Measurements from ENCODE around the gene SSTR4.

SSTR4 gene

DNA sequence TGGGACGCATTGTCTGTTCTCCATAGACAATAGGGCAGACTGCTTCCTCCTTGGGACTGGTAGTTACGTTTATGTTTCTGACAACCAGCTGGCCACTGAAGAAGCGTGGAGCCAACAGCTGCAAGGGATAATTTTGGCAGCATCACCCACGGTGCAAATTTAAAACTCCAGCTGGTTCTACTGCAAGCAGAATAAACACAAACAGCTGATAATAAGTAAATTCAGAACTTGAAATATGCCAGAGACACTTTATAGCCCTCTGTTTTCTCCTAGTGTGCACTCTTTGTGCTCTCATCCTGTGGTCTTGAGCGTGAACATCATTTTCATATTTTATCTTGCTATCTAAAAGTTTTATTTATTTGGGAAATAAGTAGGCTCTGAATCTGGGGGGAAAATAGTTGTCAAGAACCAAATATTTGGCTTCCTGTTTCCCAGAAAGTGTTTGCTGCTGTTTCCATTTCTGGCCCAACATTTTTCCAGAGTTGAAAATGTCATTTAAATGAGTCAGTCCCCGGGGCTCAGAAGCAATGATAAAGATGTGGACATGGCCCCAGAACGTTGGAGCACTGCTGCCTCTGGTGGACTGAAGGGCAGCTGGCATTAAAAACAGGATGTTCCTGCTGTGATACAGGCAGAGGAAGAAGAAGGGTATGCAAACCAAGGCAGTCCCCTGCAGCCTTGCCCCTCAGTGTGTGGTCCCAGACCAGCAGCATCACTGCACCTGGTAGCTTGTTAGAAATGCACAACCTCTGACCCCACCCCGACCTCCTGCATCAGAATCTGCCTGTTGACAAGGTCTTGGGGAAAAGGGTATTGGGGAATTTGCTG, 26.8 kb downstream of the SSTR4 start:
- no peak overlapping the region for H3K4me3 ChIP-seq
- no peak for TF ChIP-seq Cebpa-rat (IDR thresholded peaks at IDR 0.05)
- no peaks in the 10 kb centered on the region for H3K36me3 ChIP-seq
- peaks cover 44% of the 10 kb centered on the region for H3K4me1 ChIP-seq
- H3K9me3 ChIP-seq, result peaks cover 5% of the 10 kb centered on the region
- peak overlapping the region; percentile 70 for H3K4me2 ChIP-seq
- H3K27ac ChIP-seq, result peak overlapping the region; percentile 24; the same call in 1 of the 2 replicates
- no peak overlapping the region for H3K9ac ChIP-seq
- no peaks in the 10 kb centered on the region for H3K27me3 ChIP-seq
- no peaks in the 10 kb centered on the region for H4K20me1 ChIP-seq

DNA sequence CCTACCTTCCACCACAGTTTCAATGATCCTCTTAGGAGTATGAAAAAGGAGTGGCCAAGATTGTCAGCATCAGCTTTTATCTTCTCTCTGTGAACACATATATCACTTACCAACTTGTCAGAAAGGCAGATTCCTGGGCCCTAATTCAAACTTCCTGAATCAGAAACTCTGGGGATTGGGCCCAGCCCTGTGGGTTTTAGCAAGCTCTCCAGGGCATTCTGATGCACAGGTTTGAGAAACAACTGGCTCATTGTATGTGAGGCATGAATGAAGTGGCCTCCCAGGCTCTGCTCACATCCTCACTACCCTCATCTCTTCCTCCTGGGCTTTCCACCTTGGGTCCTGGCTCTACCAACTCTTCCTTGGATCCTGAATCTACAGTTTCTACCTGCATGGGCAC, 27.5 kb downstream of the SSTR4 start:
- Histone ChIP-seq H3K27ac (no peak overlapping the region), H3K9ac (no peak overlapping the region), H3K27me3 (no peaks in the 10 kb centered on the region), H3K4me2 (peak overlapping the region; percentile 70), H3K4me3 (no peak overlapping the region), H3K4me1 (peaks cover 44% of the 10 kb centered on the region), H3K9me3 (no peaks in the 10 kb centered on the region), H3K36me3 (no peaks in the 10 kb centered on the region), H4K20me1 (no peaks in the 10 kb centered on the region)
- no peak for TF ChIP-seq Cebpa-rat (IDR thresholded peaks at IDR 0.05)

DNA sequence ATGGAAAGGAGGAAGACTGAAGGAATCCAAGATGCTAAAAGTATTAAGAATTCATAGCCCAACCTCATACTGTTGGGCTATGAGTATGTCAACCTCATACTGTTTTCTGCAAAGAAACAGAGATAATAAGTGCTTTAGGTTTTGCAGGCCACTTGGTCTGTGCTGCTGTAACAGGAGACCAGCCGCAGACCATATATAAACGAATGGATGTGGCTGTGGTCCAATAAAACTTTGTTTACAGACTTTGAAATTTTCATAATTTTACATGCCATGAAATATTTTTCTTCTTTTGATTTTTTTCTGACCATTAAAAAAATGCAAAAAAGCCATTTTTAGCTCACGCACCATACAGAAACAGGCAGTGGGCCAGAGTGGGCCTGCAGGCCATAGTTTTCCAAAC, 28.1 kb downstream of the SSTR4 start:
- Histone ChIP-seq H3K9ac (no peak overlapping the region), H3K4me3 (no peak overlapping the region), H3K27me3 (no peaks in the 10 kb centered on the region), H3K4me2 (peak overlapping the region; percentile 70; the same call in 1 of the 2 replicates), H3K9me3 (no peaks in the 10 kb centered on the region), H3K27ac (no peak overlapping the region), H3K4me1 (peaks cover 44% of the 10 kb centered on the region), H3K36me3 (no peaks in the 10 kb centered on the region), H4K20me1 (no peaks in the 10 kb centered on the region)
- TF ChIP-seq Cebpa-rat (IDR thresholded peaks at IDR 0.05), result no peak

DNA sequence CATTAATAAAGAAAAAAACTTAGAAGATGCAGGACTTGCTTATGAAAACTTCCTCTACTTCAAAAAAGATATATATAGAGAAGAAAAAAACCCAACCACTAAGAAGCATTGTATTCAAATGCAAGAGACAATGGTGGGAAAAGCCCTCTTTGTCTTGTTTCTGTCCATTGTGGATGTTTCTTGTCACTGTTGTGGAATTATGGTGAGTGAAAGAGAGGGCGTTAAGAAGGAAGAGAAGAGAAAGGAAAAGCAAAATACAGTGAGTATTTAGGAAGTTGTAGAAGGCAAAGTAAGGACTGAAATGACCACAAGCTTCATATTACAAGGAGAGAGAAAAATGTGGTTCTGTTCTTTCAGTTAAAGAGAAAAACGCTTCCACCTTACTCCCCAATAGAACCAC, 28.5 kb downstream of the SSTR4 start:
- Histone ChIP-seq H3K9me3 (no peaks in the 10 kb centered on the region), H3K27me3 (no peaks in the 10 kb centered on the region), H3K4me1 (peaks cover 44% of the 10 kb centered on the region), H4K20me1 (no peaks in the 10 kb centered on the region), H3K9ac (no peak overlapping the region), H3K4me2 (peak overlapping the region; percentile 70; the same call in 1 of the 2 replicates), H3K27ac (no peak overlapping the region), H3K36me3 (no peaks in the 10 kb centered on the region), H3K4me3 (no peak overlapping the region)
- no peak for TF ChIP-seq Cebpa-rat (IDR thresholded peaks at IDR 0.05)

DNA sequence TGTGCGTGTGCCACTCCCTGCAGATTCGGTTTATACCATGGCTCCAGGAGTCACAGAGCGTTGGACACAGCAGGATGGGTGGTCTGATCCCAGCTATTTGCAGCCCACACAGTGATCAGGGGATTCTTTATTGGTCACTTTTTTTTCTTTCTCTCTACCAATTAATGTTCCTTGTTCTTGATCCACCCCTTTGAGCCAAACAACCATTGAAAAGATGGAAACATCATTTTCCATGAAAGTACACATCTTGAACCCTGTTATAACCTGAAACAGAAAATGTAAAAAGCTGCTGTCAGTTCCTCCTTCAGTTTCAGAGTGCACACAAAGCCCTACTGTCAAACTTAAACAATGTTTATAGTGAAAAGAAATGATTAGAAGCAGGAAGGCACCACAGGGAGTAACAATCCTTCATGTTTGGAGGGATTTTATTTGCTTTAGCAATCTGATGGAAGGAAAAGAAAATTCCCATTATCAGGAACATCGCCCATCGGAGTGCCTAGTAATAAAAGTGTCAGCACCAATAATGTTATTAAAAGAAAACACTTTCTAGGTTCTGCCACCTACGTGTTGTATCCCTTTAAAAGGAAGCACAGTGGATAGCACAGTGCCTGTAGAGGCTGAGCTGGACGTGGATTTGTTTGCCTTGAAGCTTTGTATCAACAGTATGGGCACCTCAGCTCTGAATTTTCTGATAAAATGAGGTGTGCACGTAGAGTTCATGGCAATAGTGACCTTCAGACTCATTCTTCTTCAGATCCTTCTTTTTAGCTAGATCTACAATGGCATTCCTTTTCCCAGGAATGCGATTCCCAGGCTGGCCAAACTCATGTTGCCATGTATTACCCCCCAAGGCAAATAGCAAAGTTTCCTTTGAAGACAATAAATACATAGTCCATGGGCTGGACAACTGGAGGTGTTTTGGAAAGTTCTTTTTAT, 30.4 kb downstream of the SSTR4 start:
- Histone ChIP-seq H3K27ac (no peak overlapping the region), H3K27me3 (no peaks in the 10 kb centered on the region), H3K9me3 (no peaks in the 10 kb centered on the region), H4K20me1 (no peaks in the 10 kb centered on the region), H3K4me2 (no peak overlapping the region), H3K36me3 (no peaks in the 10 kb centered on the region), H3K4me1 (peaks cover 34% of the 10 kb centered on the region), H3K4me3 (no peak overlapping the region), H3K9ac (no peak overlapping the region)
- no peak for TF ChIP-seq Cebpa-rat (IDR thresholded peaks at IDR 0.05)

DNA sequence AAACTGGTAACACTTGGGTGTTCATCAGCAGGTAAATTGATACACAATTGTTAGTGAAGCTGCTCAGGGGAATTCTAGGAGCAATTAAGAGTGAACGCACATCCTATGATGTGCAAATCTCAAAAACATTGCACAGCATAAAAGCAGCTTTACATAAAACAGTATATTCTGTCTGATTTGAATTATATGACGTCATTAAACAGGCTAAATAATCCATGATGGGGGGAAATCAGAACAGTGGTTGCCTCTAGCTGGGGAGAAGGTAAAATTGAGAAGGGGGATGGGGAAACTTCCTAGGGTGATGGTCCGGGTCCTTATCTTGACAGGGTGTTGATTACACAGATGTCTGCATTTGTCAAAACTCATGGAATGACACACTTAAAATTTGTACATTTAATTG, 31.7 kb downstream of the SSTR4 start:
- Histone ChIP-seq H3K27me3 (no peaks in the 10 kb centered on the region), H4K20me1 (no peaks in the 10 kb centered on the region), H3K27ac (no peak overlapping the region), H3K4me3 (no peak overlapping the region), H3K9me3 (no peaks in the 10 kb centered on the region), H3K9ac (no peak overlapping the region), H3K4me1 (peaks cover 22% of the 10 kb centered on the region), H3K4me2 (no peak overlapping the region), H3K36me3 (no peaks in the 10 kb centered on the region)
- no peak for TF ChIP-seq Cebpa-rat (IDR thresholded peaks at IDR 0.05)

DNA sequence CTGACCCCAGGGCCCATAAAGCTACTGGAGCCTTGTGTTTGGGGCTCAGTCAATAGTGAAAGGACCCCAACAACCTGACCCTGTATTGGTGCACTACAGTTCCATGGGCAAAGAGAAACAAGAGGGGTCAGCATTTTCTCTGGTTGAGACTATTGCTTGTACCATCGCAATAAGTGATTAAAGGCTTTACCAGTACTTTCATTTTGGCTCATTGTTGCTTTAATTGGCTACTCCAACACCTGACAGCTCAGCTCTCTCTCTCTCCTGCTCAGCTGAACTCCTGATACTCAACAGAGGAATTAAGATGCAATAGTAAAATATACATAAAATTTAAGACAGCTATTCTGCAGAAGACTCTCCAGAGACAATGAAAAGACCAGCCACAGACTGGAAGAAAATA, 33.2 kb downstream of the SSTR4 start:
- Histone ChIP-seq H3K4me1 (peaks cover 7% of the 10 kb centered on the region; the same call in 1 of the 2 replicates), H3K27ac (no peak overlapping the region), H3K4me2 (no peak overlapping the region), H3K36me3 (no peaks in the 10 kb centered on the region), H3K9me3 (no peaks in the 10 kb centered on the region), H4K20me1 (no peaks in the 10 kb centered on the region), H3K27me3 (no peaks in the 10 kb centered on the region), H3K9ac (no peak overlapping the region), H3K4me3 (no peak overlapping the region)
- TF ChIP-seq Cebpa-rat (IDR thresholded peaks at IDR 0.05), result no peak

DNA sequence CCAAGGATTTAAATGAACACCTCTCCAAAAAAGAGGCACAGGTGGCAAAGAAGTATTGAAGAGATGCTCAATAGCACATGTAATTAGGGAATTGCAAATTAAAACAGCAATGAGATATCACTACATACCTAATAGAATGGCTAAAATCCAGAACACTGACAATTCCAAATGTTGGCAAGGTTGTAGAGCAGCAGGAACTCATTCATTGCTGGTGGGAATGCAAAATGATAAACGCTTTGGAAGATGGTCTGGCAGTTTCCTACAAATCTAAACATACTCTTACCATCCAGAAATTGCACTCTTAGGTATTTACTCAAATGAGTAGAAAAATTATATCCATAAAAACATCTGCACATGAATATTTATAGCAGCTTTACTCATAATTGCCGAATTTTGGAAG, 34.0 kb downstream of the SSTR4 start:
- Histone ChIP-seq H3K27ac (no peak overlapping the region), H3K9ac (no peak overlapping the region), H3K4me3 (no peak overlapping the region), H3K36me3 (no peaks in the 10 kb centered on the region), H3K9me3 (no peaks in the 10 kb centered on the region), H3K4me2 (no peak overlapping the region), H3K4me1 (no peaks in the 10 kb centered on the region), H3K27me3 (no peaks in the 10 kb centered on the region), H4K20me1 (no peaks in the 10 kb centered on the region)
- no peak for TF ChIP-seq Cebpa-rat (IDR thresholded peaks at IDR 0.05)

DNA sequence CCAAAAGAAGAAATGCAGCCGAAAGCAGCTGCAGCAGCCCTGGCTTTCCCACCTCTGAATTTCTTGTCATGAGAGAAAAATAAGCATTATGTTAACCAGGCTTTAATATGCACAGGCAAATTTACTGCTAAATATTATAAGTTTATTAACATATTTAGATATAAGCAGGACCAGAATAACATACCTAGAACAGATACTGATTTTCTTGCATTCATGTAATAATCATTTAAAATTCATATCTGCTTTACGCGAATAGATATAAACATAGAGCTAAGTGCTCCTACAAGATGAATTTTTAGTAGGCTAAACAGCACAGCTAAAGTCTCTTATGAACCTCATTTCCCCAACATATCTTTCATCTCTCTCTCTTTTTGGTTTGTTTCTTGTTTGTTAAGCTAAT, 36.3 kb downstream of the SSTR4 start:
- Histone ChIP-seq H4K20me1 (no peaks in the 10 kb centered on the region), H3K4me1 (no peaks in the 10 kb centered on the region), H3K4me2 (no peak overlapping the region), H3K9ac (no peak overlapping the region), H3K27me3 (no peaks in the 10 kb centered on the region), H3K36me3 (no peaks in the 10 kb centered on the region), H3K27ac (no peak overlapping the region), H3K9me3 (no peaks in the 10 kb centered on the region), H3K4me3 (no peak overlapping the region)
- no peak for TF ChIP-seq Cebpa-rat (IDR thresholded peaks at IDR 0.05)

DNA sequence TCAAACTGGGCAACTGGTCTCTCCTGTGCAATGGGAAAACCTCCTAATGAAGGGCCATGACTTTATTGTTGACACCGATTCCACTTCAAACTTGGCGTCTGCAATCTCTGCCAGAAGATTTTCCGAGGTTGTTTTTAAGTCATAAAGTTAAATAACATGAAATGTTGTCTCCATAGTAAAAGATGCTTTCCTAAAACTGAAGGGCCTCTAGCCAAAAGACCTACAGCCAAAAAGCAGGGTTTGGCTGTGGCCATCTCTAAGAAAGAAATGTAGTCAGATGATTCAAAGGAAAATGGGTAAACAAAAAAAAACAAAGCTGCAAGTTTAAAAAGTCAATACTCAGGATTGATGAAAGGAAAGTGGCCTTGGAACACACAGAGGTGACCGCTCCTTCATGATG, 36.9 kb downstream of the SSTR4 start:
- H3K4me3 ChIP-seq, result no peak overlapping the region
- no peaks in the 10 kb centered on the region for H3K27me3 ChIP-seq
- no peaks in the 10 kb centered on the region for H4K20me1 ChIP-seq
- no peaks in the 10 kb centered on the region for H3K9me3 ChIP-seq
- H3K27ac ChIP-seq, result no peak overlapping the region
- H3K4me1 ChIP-seq, result no peaks in the 10 kb centered on the region
- H3K9ac ChIP-seq, result no peak overlapping the region
- no peaks in the 10 kb centered on the region for H3K36me3 ChIP-seq
- H3K4me2 ChIP-seq, result no peak overlapping the region
- no peak for TF ChIP-seq Cebpa-rat (IDR thresholded peaks at IDR 0.05)

Measured in BLaER1 (cell line).